ENCODE data around the gene MEX3B.

The MEX3B gene

GRCh38 chr15:82080774-82081173 is 35.0 kb upstream of the MEX3B start:
- DNase-seq (ENCODE audit: low read depth), result no peak
- TF ChIP-seq, protein P1, sequence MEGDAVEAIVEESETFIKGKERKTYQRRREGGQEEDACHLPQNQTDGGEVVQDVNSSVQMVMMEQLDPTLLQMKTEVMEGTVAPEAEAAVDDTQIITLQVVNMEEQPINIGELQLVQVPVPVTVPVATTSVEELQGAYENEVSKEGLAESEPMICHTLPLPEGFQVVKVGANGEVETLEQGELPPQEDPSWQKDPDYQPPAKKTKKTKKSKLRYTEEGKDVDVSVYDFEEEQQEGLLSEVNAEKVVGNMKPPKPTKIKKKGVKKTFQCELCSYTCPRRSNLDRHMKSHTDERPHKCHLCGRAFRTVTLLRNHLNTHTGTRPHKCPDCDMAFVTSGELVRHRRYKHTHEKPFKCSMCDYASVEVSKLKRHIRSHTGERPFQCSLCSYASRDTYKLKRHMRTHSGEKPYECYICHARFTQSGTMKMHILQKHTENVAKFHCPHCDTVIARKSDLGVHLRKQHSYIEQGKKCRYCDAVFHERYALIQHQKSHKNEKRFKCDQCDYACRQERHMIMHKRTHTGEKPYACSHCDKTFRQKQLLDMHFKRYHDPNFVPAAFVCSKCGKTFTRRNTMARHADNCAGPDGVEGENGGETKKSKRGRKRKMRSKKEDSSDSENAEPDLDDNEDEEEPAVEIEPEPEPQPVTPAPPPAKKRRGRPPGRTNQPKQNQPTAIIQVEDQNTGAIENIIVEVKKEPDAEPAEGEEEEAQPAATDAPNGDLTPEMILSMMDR (IDR thresholded peaks at IDR 0.05; ENCODE audit: low read length, missing control alignments), result no peak
- no peak overlapping the region for H3K4me3 ChIP-seq (replicated peaks; ENCODE audit: low read depth, low read length)

DNA sequence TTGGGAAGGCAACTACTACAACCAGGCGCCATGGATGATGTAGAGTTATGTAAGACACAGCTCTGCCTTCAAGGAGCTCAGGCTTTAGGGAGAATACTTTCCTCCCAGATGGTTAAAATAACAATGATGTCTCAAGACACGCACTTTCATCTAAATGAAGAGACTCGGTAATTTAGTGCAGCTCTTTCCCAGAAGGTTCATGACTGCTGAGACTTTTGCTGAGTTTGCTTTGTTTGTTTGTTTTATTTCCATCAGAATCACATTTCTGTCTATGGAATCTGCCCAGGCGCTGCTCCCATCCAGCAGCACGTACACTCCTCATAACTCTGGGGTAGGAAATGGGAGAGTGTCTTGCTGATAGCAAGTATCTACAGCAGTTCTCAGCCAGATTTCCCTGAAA is 33.9 kb upstream of the MEX3B start:
- no peak for DNase-seq (ENCODE audit: low read depth)
- TF ChIP-seq, protein P1 (IDR thresholded peaks at IDR 0.05; ENCODE audit: low read length, missing control alignments), result no peak
- H3K4me3 ChIP-seq (replicated peaks; ENCODE audit: low read depth, low read length), result no peak overlapping the region

- no peak for DNase-seq (ENCODE audit: low read depth)
- TF ChIP-seq, protein P1 (IDR thresholded peaks at IDR 0.05; ENCODE audit: low read length, missing control alignments), result no peak
- no peak overlapping the region for H3K4me3 ChIP-seq (replicated peaks; ENCODE audit: low read depth, low read length)
These were observed 28.8 kb upstream of the MEX3B start for GRCh38 chr15:82074610-82075009.

DNA sequence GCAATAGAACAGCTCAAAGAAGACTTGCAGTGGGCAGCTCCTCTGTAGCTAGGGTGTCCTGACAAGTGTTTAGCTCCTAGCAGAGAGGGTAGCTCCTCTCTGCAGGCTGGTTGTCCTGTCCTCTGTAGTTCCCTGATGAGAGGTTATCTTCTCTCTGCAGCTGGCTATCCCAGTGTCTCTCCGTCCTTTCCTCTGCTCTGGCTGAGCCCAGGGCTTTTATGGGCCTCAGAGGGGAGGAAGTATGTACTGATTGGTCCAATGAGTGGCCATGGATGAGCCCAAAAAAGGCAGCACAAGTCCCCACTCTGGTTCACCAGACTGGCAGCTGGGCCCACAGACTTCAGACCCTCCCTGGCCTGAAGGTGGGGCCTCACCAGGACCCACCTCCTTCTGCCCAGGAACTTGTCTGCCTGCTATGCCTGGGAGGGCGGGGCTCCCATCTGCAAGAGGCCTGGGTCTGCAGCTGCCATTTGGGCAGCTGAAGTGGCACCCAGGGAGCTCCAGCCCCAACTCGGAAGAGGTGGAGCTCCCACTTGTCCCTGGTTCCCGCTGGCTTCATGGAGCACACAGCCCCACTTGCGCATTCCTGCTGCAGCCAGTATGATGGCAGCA is 27.2 kb upstream of the MEX3B start:
- TF ChIP-seq, protein P1 (IDR thresholded peaks at IDR 0.05; ENCODE audit: low read length, missing control alignments), result no peak
- DNase-seq (ENCODE audit: low read depth), result no peak
- no peak overlapping the region for H3K4me3 ChIP-seq (replicated peaks; ENCODE audit: low read depth, low read length)

GRCh38 chr15:82066455-82066854 is 20.6 kb upstream of the MEX3B start:
- TF ChIP-seq, protein P1 (IDR thresholded peaks at IDR 0.05; ENCODE audit: low read length, missing control alignments), result no peak
- H3K4me3 ChIP-seq (replicated peaks; ENCODE audit: low read depth, low read length), result no peak overlapping the region
- no peak for DNase-seq (ENCODE audit: low read depth)

DNA sequence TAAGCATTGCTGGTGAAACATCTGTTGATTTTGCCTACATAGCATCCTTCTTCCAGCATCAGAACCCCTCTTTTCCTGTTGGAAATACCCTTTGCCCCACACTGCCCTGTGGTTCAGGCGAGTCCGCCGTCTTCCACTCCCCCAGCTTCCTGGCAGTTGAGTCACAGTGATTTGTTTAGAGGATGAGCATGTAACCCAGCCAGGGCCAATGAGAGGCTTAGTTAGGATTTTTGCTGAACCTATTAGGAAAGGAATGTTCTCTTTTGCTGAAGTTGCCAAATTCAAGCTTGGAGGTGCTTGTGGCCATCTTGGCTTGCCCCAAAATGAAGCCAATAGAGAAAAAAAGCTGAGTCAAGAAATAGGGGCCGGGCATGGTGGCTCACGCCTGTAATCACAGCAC is 19.0 kb upstream of the MEX3B start:
- no peak overlapping the region for H3K4me3 ChIP-seq (replicated peaks; ENCODE audit: low read depth, low read length)
- TF ChIP-seq, protein P1 (IDR thresholded peaks at IDR 0.05; ENCODE audit: low read length, missing control alignments), result no peak
- DNase-seq (ENCODE audit: low read depth), result peak; percentile 47
